Heart left ventricle (tissue), 13 donors: ENCODE results near the gene TRIM46.
A peak's percentile ranks its signal among the peaks of the same experiment; 100 is the strongest.

Experiments used
- POLR2A ChIP-seq, 2 donors: fragments of 450-650 bp; IDR thresholded peaks; one replicate each; pipeline ENCODE4 v1.6.1; 2017; ENCODE audit warnings: antibody characterized with exemption in 2 of 2, mild to moderate bottlenecking in 2 of 2, moderate library complexity in 2 of 2
- TF ChIP-seq, protein P1 (sequence below), 12 donors: fragments of 200-600 bp; sonication (generic) in 4 of 12; IDR thresholded peaks; one replicate each; pipeline versions ENCODE4 v1.5.0 to v1.8.0; 2018 to 2022; ENCODE audit warnings: antibody characterized with exemption in 12 of 12, mild to moderate bottlenecking in 5 of 12
- donor health status: ischemic (EF 13 %, LVEDD 7.1; RV severe dilation, severe dysfunction).
- donor health status: DM: no; HTN: yes; CAD: no.
- donor health status: DM: no; HTN: no; CAD: no.
- donor health status: ischemic (EF 25% LVEDD 6.9; RV normal size, moderate dysfunction).
- donor health status: ischemic (EF 25% LVEDD 5.7; RV mildly dilated, moderate dysfunction).
- donor health status: ischemic (EF 35%, LVEDD 5.7; RV mildly dilated, moderate dysfunction).
- donor health status: nonischemic (EF 11% LVEDD 7.7; RV severe dilation, severe dysfunction).
- donor health status: DM: yes; HTN: yes; CAD: no.
- donor health status: PGD.
- donor health status: ischemic (EF 29% LVEDD 5.4; RV normal size, mild dysfunction).
- donor health status: nonischemic (EF 23%, LVEDD 6.1; RV moderate dilation, normal function).

- TF ChIP-seq, protein P1, sequence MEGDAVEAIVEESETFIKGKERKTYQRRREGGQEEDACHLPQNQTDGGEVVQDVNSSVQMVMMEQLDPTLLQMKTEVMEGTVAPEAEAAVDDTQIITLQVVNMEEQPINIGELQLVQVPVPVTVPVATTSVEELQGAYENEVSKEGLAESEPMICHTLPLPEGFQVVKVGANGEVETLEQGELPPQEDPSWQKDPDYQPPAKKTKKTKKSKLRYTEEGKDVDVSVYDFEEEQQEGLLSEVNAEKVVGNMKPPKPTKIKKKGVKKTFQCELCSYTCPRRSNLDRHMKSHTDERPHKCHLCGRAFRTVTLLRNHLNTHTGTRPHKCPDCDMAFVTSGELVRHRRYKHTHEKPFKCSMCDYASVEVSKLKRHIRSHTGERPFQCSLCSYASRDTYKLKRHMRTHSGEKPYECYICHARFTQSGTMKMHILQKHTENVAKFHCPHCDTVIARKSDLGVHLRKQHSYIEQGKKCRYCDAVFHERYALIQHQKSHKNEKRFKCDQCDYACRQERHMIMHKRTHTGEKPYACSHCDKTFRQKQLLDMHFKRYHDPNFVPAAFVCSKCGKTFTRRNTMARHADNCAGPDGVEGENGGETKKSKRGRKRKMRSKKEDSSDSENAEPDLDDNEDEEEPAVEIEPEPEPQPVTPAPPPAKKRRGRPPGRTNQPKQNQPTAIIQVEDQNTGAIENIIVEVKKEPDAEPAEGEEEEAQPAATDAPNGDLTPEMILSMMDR (IDR thresholded peaks at IDR 0.05) = peak; percentile 70 to 88 (median 80)
- TF ChIP-seq POLR2A (IDR thresholded peaks at IDR 0.05) = no peak
These were observed 33.5 kb downstream of the TRIM46 start for GRCh38 chr1:155206891-155207805.
